B cell (primary cell): ENCODE data around the gene RTL9.

Experiments
- EZH2 ChIP-seq: IDR thresholded peaks from 2 replicates; pipeline ENCODE4 v1.6.1; 2012; ENCODE audit warnings: borderline replicate concordance, low read depth, mild to moderate bottlenecking, moderate library complexity, low read length; ENCODE audit not compliant: insufficient read depth, poor library complexity, severe bottlenecking
- TF ChIP-seq, protein P1 (sequence below): fragments of 200-600 bp; IDR thresholded peaks from one replicate; pipeline ENCODE4 v1.8.0; 2022; ENCODE audit warnings: antibody characterized with exemption, mild to moderate bottlenecking

DNA sequence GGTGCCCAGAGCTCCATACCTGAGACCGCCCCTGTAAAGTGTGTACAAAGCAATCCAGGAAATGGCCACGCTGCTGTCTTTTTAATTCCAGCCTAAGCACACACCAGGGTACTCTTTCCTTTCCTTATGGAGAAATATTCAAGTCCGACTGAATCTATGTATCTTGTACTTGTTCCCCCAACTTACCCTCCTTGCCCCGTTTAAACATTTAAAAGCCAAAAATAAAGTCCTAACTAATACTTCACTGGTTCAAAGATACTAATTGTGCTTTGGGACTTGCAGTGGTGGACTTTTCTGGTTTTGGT is 40.0 kb upstream of the RTL9 start:
- TF ChIP-seq, protein P1, sequence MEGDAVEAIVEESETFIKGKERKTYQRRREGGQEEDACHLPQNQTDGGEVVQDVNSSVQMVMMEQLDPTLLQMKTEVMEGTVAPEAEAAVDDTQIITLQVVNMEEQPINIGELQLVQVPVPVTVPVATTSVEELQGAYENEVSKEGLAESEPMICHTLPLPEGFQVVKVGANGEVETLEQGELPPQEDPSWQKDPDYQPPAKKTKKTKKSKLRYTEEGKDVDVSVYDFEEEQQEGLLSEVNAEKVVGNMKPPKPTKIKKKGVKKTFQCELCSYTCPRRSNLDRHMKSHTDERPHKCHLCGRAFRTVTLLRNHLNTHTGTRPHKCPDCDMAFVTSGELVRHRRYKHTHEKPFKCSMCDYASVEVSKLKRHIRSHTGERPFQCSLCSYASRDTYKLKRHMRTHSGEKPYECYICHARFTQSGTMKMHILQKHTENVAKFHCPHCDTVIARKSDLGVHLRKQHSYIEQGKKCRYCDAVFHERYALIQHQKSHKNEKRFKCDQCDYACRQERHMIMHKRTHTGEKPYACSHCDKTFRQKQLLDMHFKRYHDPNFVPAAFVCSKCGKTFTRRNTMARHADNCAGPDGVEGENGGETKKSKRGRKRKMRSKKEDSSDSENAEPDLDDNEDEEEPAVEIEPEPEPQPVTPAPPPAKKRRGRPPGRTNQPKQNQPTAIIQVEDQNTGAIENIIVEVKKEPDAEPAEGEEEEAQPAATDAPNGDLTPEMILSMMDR: no peak
- TF ChIP-seq EZH2: no peak
